Calu3 (cell line): ENCODE results near the gene SHANK1. TPM values are rescaled to one million over a fixed set of nuclear protein-coding genes. Genes with fewer than 3 reads are reported as not detected.

ENCODE experiments used
- BruUV-seq: library from RNA; stranded (reverse); fragments of 400-500 nt; replicated peaks from 2 replicates; lab custom pipeline; 2021; lab: Mats Ljungman, UMichigan
- CTCF ChIA-PET: fragments of 300-600 bp; sonication (Branson Sonifier 250); formaldehyde crosslinking; loops from one replicate; lab custom pipeline; 2022; ENCODE audit warnings: antibody characterized with exemption; lab: Charles Lee
- DNase-seq: peaks from one replicate; pipeline ENCODE4 v3.0.0; 2022
- H3K27ac Mint-ChIP-seq: one replicate; pipeline ENCODE4 v1.8.0; 2022; ENCODE audit warnings: mixed read lengths; ENCODE audit not compliant: unreplicated experiment
- H3K27me3 Mint-ChIP-seq: one replicate; pipeline ENCODE4 v1.8.0; 2022; ENCODE audit warnings: mixed read lengths; ENCODE audit not compliant: unreplicated experiment
- H3K36me3 Mint-ChIP-seq: one replicate; pipeline ENCODE4 v1.8.0; 2022; ENCODE audit warnings: mild to moderate bottlenecking, moderate library complexity, mixed read lengths; ENCODE audit not compliant: insufficient read depth, unreplicated experiment
- H3K4me1 Mint-ChIP-seq: one replicate; pipeline ENCODE4 v1.8.0; 2022; ENCODE audit warnings: mild to moderate bottlenecking, low read depth, mixed read lengths; ENCODE audit not compliant: unreplicated experiment
- H3K4me3 Mint-ChIP-seq: one replicate; pipeline ENCODE4 v1.8.0; 2022; ENCODE audit warnings: mild to moderate bottlenecking, low read depth, moderate library complexity, mixed read lengths; ENCODE audit not compliant: unreplicated experiment
- H3K9me3 Mint-ChIP-seq: one replicate; pipeline ENCODE4 v1.8.0; 2022; ENCODE audit warnings: low read depth, mixed read lengths; ENCODE audit not compliant: unreplicated experiment
- intact Hi-C: fragments of 100-400 bp; cut with micrococcal nuclease; formaldehyde crosslinking; loops from one replicate; pipeline ENCODE4 v1.10.0; 2022; ENCODE audit not compliant: unreplicated experiment
- total RNA-seq: library from RNA; stranded (reverse); gene quantifications from 2 replicates; pipeline ENCODE4 v1.2.3, GENCODE V29; 2022
- TF ChIP-seq, protein P1 (sequence below): fragments of 200-600 bp; IDR thresholded peaks from one replicate; pipeline ENCODE4 v1.8.0; 2022; ENCODE audit warnings: antibody characterized with exemption; ENCODE audit not compliant: unreplicated experiment

SHANK1 gene
- total RNA-seq, 1 experiment from 2014 or later, result not detected

DNA sequence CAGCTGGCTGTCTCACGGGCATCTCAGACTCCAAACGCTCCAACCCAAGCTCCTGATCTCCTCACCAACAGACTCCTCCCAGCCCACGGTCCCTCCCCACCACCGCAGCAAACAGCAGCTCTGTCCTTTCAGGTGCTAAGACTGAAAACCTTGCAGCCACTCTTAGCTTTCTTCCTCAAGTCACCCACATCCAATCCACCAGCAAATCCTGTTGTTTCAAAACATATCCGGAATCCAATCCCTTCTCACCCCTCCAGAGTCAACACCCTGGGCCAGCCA lies 49.6 kb downstream of the SHANK1 start:
- CTCF ChIA-PET, result interaction anchor here (0.5 to 1.2 kb wide), 5 partner anchors 34 to 132 kb away, joined by 3 to 11 read pairs (median 3); no protein-coding TSS in a partner anchor
- no peaks in the 10 kb centered on the region for H3K4me1 Mint-ChIP-seq
- H3K4me3 Mint-ChIP-seq, result no peak overlapping the region
- TF ChIP-seq, protein P1, sequence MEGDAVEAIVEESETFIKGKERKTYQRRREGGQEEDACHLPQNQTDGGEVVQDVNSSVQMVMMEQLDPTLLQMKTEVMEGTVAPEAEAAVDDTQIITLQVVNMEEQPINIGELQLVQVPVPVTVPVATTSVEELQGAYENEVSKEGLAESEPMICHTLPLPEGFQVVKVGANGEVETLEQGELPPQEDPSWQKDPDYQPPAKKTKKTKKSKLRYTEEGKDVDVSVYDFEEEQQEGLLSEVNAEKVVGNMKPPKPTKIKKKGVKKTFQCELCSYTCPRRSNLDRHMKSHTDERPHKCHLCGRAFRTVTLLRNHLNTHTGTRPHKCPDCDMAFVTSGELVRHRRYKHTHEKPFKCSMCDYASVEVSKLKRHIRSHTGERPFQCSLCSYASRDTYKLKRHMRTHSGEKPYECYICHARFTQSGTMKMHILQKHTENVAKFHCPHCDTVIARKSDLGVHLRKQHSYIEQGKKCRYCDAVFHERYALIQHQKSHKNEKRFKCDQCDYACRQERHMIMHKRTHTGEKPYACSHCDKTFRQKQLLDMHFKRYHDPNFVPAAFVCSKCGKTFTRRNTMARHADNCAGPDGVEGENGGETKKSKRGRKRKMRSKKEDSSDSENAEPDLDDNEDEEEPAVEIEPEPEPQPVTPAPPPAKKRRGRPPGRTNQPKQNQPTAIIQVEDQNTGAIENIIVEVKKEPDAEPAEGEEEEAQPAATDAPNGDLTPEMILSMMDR, result no peak
- DNase-seq, result no peak
- BruUV-seq, result no TSS peak
- intact Hi-C loops, result no loop called here
- peaks cover 5% of the 10 kb centered on the region for H3K36me3 Mint-ChIP-seq
- H3K27me3 Mint-ChIP-seq, result peaks cover 60% of the 10 kb centered on the region
- H3K27ac Mint-ChIP-seq, result no peak overlapping the region
- no peaks in the 10 kb centered on the region for H3K9me3 Mint-ChIP-seq

DNA sequence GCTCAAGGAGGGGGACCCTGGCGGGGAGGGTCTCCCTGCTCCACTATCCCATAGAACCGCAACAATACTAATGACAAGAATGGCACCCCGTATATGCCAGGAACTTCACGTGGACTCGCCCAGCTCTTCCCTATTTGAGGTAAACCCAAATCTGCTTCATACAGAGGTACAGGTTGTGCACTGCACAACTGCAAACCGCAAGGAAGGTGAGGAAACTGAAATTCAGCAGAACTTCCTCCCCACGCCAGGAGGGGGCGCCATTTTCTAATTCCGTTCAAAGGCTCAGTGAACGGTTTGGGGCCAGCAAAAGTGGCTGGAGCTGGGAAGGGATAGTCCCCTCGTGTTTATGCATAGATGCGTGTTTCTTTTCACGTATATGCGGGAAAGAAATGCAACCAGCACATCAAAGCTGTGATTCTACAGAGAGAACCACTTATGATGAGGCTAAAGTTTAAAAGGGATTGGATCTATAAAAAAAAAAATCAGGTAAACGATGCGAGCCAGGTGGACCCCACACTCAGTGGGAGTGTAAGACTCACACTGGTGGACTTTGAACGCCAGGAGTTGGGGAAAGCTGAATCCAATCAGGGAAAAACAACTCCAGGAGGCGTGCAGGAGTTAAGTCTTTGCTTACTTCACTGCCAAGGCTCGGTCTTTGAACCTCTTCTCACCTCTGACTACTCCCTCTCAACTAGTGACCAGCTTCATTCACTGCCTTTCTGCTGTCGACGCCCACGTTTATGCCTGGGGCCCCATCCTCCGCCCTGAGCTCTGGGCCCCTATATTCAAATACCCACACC lies 50.1 kb downstream of the SHANK1 start:
- Mint-ChIP-seq H3K27ac (no peak overlapping the region), H3K9me3 (no peaks in the 10 kb centered on the region), H3K4me3 (no peak overlapping the region), H3K36me3 (peaks cover 5% of the 10 kb centered on the region), H3K27me3 (peaks cover 55% of the 10 kb centered on the region), H3K4me1 (no peaks in the 10 kb centered on the region)
- TF ChIP-seq, protein P1, result peak; percentile 85
- CTCF ChIA-PET, result interaction anchor here (0.5 to 1.2 kb wide), 5 partner anchors 35 to 132 kb away, joined by 3 to 11 read pairs (median 3); no protein-coding TSS in a partner anchor
- peak; percentile 45 for DNase-seq
- BruUV-seq, result no TSS peak
- intact Hi-C loops, result no loop called here

DNA sequence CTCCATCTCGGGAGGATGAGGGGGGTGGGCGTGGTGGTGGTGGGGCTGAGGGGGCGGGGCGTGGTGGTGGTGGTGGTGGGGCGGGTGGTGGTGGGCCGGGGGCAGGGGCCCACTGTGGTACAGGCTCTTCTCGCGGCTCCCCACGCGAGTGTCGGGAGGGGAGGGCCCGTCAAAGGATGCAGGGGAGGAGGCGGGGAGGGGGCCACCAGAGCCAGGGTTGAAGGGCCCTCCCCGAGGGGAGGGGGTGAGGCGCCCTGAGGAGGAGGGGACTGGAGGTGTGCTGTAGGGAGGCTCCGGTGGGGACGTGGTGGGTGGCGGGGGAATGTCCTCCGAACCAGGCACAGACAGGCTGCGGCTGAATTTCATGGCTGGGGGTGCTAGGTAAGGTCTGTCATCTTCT lies 50.7 kb downstream of the SHANK1 start:
- H3K36me3 Mint-ChIP-seq, result peaks cover 5% of the 10 kb centered on the region
- no peak for DNase-seq
- H3K4me1 Mint-ChIP-seq, result peaks cover 4% of the 10 kb centered on the region
- H3K27ac Mint-ChIP-seq, result no peak overlapping the region
- BruUV-seq, result no TSS peak
- intact Hi-C loops, result no loop called here
- CTCF ChIA-PET, result interaction anchor here (1.0 kb wide), 1 partner anchor 131 kb away, joined by 3 read pairs; no protein-coding TSS in a partner anchor
- H3K4me3 Mint-ChIP-seq, result no peak overlapping the region
- TF ChIP-seq, protein P1, result no peak
- peaks cover 48% of the 10 kb centered on the region for H3K27me3 Mint-ChIP-seq
- no peaks in the 10 kb centered on the region for H3K9me3 Mint-ChIP-seq

DNA sequence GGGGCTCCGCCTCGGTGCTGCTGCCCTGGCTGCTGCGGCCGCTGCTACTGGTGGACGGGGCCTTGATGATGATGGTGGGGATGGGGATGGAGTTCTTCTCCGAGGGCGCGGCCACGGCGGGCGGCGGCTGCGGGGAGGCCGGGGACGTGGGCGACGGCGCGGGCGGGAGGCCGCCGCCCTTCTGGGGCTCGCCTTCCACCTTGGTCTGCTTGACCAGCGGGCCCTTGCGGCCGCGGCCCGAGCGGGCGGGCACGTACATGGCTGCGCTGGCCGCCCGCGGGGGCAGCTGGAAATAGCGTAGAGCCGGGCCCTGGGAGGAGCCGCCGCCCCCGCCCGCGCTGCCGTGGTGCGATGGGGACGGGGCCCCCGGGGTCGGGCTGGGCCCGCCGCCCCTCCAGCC lies 51.2 kb downstream of the SHANK1 start:
- no peak overlapping the region for H3K27ac Mint-ChIP-seq
- H3K36me3 Mint-ChIP-seq, result peaks cover 5% of the 10 kb centered on the region
- H3K27me3 Mint-ChIP-seq, result peaks cover 44% of the 10 kb centered on the region
- TF ChIP-seq, protein P1, result no peak
- no peaks in the 10 kb centered on the region for H3K9me3 Mint-ChIP-seq
- CTCF ChIA-PET, result no interaction called here
- H3K4me3 Mint-ChIP-seq, result no peak overlapping the region
- peaks cover 9% of the 10 kb centered on the region for H3K4me1 Mint-ChIP-seq
- intact Hi-C loops, result no loop called here
- no TSS peak for BruUV-seq
- DNase-seq, result no peak
